Mammary epithelial cell (primary cell): Measurements from ENCODE around the gene NMNAT3.

Source experiments
- CTCF ChIP-seq, 2 donors: IDR thresholded peaks in 1 of 2; conservative IDR thresholded peaks in 1 of 2; 2 replicates each; pipeline ENCODE4 v1.5.1; 2011 to 2012; ENCODE audit warnings: inconsistent platforms in 2 of 2, low read length in 2 of 2, mild to moderate bottlenecking in 2 of 2, control low read depth in 1 of 2, low read depth in 1 of 2; ENCODE audit not compliant: insufficient read depth in 1 of 2; ENCODE audit errors: extremely low read depth in 1 of 2
- EZH2 ChIP-seq: IDR thresholded peaks from 2 replicates; pipeline ENCODE4 v1.6.1; 2012; ENCODE audit warnings: low read length, inconsistent platforms, borderline replicate concordance

GRCh38 chr3:139601191-139601961 is 76.4 kb downstream of the NMNAT3 start:
- TF ChIP-seq CTCF (conservative IDR thresholded peaks at IDR 0.05 in 1 of 2, IDR thresholded peaks at IDR 0.05 in 1 of 2; ENCODE audit: extremely low read depth in 1 of 2, insufficient read depth in 1 of 2, low read depth in 1 of 2, low read length in 2 of 2), result no peak
- TF ChIP-seq EZH2, result no peak
